ENCODE measurements around the gene ADORA1. TPM values are rescaled to one million over a fixed set of nuclear protein-coding genes. Genes with fewer than 3 reads are reported as not detected.

Gene ADORA1
- total RNA-seq, 1 experiment from 2014 or later: 1.5 TPM

GRCh38 chr1:203199002-203199401 is 71.5 kb downstream of the ADORA1 start:
- DNase-seq: no peak
- no peaks in the 10 kb centered on the region for H3K27me3 ChIP-seq
- no peaks in the 10 kb centered on the region for H3K36me3 ChIP-seq
- H3K4me3 ChIP-seq: no peak overlapping the region
- H3K9me3 ChIP-seq: no peaks in the 10 kb centered on the region

GRCh38 chr1:203199481-203199815 is 71.9 kb downstream of the ADORA1 start:
- Histone ChIP-seq H3K27me3 (no peaks in the 10 kb centered on the region), H3K4me3 (no peak overlapping the region), H3K36me3 (no peaks in the 10 kb centered on the region), H3K9me3 (no peaks in the 10 kb centered on the region)
- no peak for DNase-seq

GRCh38 chr1:203199816-203200571 is 72.5 kb downstream of the ADORA1 start:
- Histone ChIP-seq H3K27me3 (no peaks in the 10 kb centered on the region), H3K9me3 (no peaks in the 10 kb centered on the region), H3K36me3 (no peaks in the 10 kb centered on the region), H3K4me3 (no peak overlapping the region)
- peak; percentile 97 for DNase-seq

GRCh38 chr1:203200916-203201315 is 73.4 kb downstream of the ADORA1 start:
- no peaks in the 10 kb centered on the region for H3K9me3 ChIP-seq
- no peaks in the 10 kb centered on the region for H3K27me3 ChIP-seq
- no peaks in the 10 kb centered on the region for H3K36me3 ChIP-seq
- no peak for DNase-seq
- H3K4me3 ChIP-seq: no peak overlapping the region

DNA sequence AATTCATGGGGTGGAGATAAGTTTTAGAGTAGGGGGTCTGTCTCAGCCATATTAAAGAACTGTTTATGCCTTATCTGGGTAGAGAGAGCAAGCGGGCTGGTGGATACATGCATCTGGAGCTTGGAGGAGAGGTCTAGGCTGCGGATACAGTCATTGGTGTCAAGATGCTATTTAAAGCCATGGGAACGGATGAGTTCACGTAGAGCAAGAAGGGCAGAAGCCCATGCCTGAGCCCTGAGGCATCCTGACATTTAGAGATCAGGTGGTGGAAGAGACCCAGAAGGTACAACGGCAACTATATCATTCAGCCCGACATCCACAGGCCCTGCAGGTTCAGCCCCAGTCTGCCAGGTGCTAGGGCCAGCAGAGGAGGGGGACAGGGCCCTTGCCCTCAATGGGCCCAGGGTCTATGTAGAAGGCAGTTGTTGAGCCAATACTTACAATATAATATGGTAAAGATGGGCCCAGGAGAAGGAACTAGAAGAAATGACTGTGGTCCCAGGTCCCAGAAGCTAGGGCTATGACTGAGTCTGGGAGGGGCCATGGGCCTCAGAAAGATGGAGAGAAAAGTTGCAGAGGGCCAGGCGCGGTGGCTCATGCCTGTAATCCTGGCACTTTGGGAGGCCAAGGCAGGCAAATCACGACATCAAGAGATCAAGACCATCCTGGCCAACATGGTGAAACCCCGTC is 74.1 kb downstream of the ADORA1 start:
- H3K9me3 ChIP-seq: no peaks in the 10 kb centered on the region
- no peak for DNase-seq
- H3K27me3 ChIP-seq: no peaks in the 10 kb centered on the region

DNA sequence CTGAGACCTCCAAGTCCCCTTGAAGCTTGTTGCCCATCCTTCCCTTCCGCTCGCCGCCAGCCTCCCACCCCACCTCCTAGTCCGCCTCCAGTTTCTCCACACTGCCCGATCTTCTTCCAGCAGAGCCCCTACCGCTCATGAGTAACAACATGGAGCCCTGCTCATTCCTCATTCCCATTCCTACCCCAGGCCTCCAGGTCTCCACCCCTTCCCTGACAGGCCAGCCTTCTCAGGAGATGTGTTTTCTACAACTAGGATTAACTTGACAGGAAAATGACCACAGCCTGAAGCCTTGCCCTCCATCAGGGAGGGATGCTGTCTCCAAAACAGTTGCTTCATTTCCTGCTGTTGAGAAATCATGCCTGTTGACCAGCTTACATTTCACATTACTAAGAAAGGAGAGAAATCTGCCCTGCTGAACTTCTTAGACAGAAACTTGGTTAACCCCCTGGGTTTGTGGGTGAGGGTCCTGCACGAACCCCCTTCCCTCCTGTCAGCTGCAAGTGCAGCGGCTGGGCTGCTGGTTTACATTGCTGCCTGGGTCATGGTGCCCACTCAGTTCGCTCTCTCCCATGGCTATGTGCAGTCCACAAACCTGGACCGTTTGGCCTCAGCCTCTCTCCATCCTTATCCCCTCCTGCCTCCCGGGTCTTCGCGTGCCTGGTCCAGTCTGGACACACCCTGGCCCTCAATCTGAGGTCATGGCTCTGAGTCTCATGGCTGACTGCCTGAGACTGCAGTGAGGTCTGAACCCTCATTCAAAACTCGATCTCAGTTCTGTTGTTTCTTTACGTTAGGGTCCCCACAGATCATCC is 75.1 kb downstream of the ADORA1 start:
- no peaks in the 10 kb centered on the region for H3K27me3 ChIP-seq
- H3K9me3 ChIP-seq: no peaks in the 10 kb centered on the region
- H3K4me3 ChIP-seq: no peak overlapping the region
- H3K36me3 ChIP-seq: no peaks in the 10 kb centered on the region
- DNase-seq: peak; percentile 89

More for the DNA sequence above, 74.1 kb downstream of the ADORA1 start:
- Histone ChIP-seq H3K4me3 (no peak overlapping the region), H3K36me3 (no peaks in the 10 kb centered on the region)

GRCh38 chr1:203204756-203205155 is 77.2 kb downstream of the ADORA1 start:
- Histone ChIP-seq H3K27me3 (no peaks in the 10 kb centered on the region), H3K36me3 (no peaks in the 10 kb centered on the region), H3K4me3 (no peak overlapping the region), H3K9me3 (no peaks in the 10 kb centered on the region)
- DNase-seq: peak; percentile 82

DNA sequence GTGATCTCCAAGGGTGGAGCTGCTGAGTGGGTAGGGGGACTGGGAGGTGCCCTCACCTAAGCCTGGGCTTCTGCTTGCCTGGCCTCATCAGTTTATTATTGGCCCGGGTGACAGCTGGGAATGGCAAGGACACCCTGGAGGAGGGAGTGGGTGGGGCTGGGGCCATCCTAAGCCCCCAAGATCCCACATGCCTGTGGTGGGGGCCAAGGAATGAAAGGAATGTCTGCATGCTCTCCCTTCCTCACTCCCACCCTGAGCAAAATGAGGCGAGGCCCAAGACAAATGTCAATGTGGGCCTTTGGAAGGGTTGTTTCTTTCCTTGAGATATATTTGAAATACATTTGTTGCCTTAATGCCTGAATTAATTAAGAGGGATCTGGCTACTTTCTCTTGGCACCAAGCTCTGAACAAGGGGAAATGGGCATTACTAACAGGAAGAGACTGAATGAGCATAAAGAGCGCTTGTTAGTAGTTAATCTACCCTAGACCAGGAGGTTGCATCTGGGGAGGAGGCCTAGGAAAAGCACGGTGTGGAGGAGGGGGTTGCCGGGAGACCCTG is 78.7 kb downstream of the ADORA1 start:
- Histone ChIP-seq H3K36me3 (no peaks in the 10 kb centered on the region), H3K9me3 (no peaks in the 10 kb centered on the region), H3K27me3 (no peaks in the 10 kb centered on the region), H3K4me3 (no peak overlapping the region)
- no peak for DNase-seq

DNA sequence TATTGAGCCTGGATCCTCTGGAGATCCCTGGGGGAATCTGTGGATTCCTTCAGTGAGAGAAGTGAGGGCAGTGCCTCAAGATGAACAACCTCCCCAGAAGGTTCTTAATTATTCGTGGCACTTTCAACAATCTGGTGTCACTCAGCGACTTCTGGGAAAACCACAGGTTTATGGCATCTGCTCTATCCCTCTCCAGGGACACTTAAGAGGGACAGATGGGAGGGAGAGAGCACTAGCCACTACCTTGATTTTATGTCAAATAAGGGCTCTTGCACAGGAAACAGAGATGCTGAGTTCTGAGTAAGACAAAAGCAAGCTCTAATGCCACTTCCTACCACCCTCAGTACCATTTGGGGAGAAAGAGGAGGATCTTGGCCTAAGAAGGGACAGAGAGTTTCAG is 80.2 kb downstream of the ADORA1 start:
- Histone ChIP-seq H3K9me3 (no peaks in the 10 kb centered on the region), H3K4me3 (no peak overlapping the region)
- no peak for DNase-seq

GRCh38 chr1:203208181-203208580 is 80.7 kb downstream of the ADORA1 start:
- Histone ChIP-seq H3K4me3 (no peak overlapping the region), H3K27me3 (no peaks in the 10 kb centered on the region), H3K9me3 (no peaks in the 10 kb centered on the region), H3K36me3 (no peaks in the 10 kb centered on the region)
- DNase-seq: no peak

More for the DNA sequence above, 80.2 kb downstream of the ADORA1 start:
- Histone ChIP-seq H3K27me3 (no peaks in the 10 kb centered on the region), H3K36me3 (no peaks in the 10 kb centered on the region)

DNA sequence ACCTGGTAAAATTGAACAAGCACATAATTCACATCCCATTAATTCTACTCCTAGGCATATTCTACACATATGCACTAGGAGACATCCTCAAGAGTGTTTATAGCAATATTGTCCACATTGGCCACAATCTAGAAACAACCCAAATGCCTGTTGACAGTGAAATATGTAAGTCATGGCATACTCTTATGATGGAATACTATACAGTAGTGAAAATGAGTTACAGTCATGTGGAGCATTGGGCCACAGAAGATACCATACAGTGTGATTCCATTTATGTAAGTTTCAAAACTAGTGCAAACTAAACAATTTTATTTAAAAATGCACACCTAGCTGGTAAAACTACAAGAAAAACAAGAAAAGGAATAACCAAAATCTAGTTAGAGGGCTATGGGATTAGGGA is 82.8 kb downstream of the ADORA1 start:
- no peak for DNase-seq
- Histone ChIP-seq H3K27me3 (no peaks in the 10 kb centered on the region), H3K9me3 (no peaks in the 10 kb centered on the region), H3K36me3 (no peaks in the 10 kb centered on the region), H3K4me3 (no peak overlapping the region)

DNA sequence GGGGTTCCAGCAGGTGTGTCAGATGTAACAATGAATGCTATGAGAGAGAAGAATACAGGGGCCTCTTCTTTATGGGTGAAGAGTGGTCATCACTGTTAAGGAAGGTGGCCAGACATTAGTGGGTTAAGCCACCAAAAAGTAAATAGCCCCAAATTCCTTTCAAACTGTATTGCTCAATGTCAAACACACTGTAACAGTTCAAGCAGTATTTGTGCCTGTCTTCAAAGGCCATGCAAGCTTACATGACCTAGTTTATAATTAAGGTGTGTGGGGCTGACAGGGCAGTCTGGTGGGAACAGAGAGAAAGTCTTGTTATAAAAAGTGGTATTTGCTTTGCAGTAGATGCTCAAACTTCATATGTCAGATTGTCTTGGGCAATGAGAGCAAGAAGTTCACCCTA is 83.5 kb downstream of the ADORA1 start:
- H3K36me3 ChIP-seq: no peaks in the 10 kb centered on the region
- no peak overlapping the region for H3K4me3 ChIP-seq
- no peak for DNase-seq
- no peaks in the 10 kb centered on the region for H3K9me3 ChIP-seq
- no peaks in the 10 kb centered on the region for H3K27me3 ChIP-seq

DNA sequence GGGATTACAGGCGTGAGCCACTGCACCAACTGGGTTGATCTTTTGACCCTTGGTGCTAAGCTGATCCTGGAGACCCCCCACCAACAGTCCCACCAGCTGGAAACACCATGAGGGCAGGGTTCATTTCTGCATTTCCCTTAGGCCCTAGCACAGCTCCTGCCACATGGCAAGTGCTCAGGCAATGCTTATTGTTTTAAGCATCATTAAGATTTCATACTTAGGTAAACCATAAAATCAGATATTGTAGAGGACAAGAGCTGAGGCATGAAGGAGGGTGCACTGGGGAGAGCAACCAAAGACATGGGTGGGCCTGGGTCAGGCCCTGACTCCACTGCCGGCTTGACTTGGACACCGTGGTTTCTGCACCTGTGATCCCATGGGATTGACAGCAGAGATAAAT is 84.3 kb downstream of the ADORA1 start:
- no peak for DNase-seq
- Histone ChIP-seq H3K27me3 (no peaks in the 10 kb centered on the region), H3K36me3 (no peaks in the 10 kb centered on the region), H3K9me3 (no peaks in the 10 kb centered on the region), H3K4me3 (no peak overlapping the region)

GRCh38 chr1:203213126-203213525 is 85.6 kb downstream of the ADORA1 start:
- no peaks in the 10 kb centered on the region for H3K27me3 ChIP-seq
- no peak for DNase-seq
- no peaks in the 10 kb centered on the region for H3K9me3 ChIP-seq
- no peaks in the 10 kb centered on the region for H3K36me3 ChIP-seq
- no peak overlapping the region for H3K4me3 ChIP-seq

- no peak for DNase-seq
- H3K27me3 ChIP-seq: no peaks in the 10 kb centered on the region
- H3K36me3 ChIP-seq: no peaks in the 10 kb centered on the region
- no peaks in the 10 kb centered on the region for H3K9me3 ChIP-seq
- H3K4me3 ChIP-seq: no peak overlapping the region
Measured at GRCh38 chr1:203214871-203215270, 87.3 kb downstream of the ADORA1 start.

GRCh38 chr1:203215573-203215972 is 88.0 kb downstream of the ADORA1 start:
- no peaks in the 10 kb centered on the region for H3K27me3 ChIP-seq
- H3K9me3 ChIP-seq: no peaks in the 10 kb centered on the region
- H3K4me3 ChIP-seq: no peak overlapping the region
- H3K36me3 ChIP-seq: no peaks in the 10 kb centered on the region
- DNase-seq: no peak

All from MG63 (cell line).